A673 (cell line): ENCODE data around the gene SEZ6L. TPM values are rescaled to one million over a fixed set of nuclear protein-coding genes. Genes with fewer than 3 reads are reported as not detected.

ENCODE experiments used
- BruUV-seq: library from RNA; stranded (reverse); fragments of 400-500 nt; replicated peaks from 2 replicates; lab custom pipeline; 2021; lab: Mats Ljungman, UMichigan
- CTCF ChIA-PET: fragments of 300-600 bp; sonication (Branson Sonifier 250); formaldehyde crosslinking; loops from one replicate; lab custom pipeline; 2022; ENCODE audit warnings: antibody characterized with exemption; lab: Charles Lee
- POLR2A ChIA-PET: fragments of 300-600 bp; sonication (Branson Sonifier 250); formaldehyde crosslinking; loops from one replicate; lab custom pipeline; 2022; ENCODE audit warnings: antibody characterized with exemption; ENCODE audit not compliant: low non-redundant PET; lab: Charles Lee
- DNase-seq: peaks from one replicate; pipeline ENCODE4 v3.0.0-alpha.2; 2015; ENCODE audit warnings: low spot score
- H3K27ac ChIP-seq: fragments of 200-600 bp; sonication (generic); 2 replicates; pipeline ENCODE4 v1.5.1; 2016; ENCODE audit warnings: mixed run types, low read depth, mild to moderate bottlenecking, mixed read lengths, antibody characterized with exemption, low read length; ENCODE audit not compliant: poor library complexity, severe bottlenecking
- H3K27me3 ChIP-seq: fragments of 200-600 bp; sonication (generic); replicated peaks from 2 replicates; pipeline ENCODE4 v1.6.1; 2017; ENCODE audit warnings: mixed run types, low read depth, mild to moderate bottlenecking, mixed read lengths, antibody characterized with exemption, low read length; ENCODE audit not compliant: insufficient read depth, poor library complexity
- H3K36me3 ChIP-seq: fragments of 200-600 bp; sonication (generic); 2 replicates; pipeline ENCODE4 v1.6.1; 2016; ENCODE audit warnings: mixed run types, mild to moderate bottlenecking, mixed read lengths, antibody characterized with exemption, low read length; ENCODE audit not compliant: insufficient read depth, poor library complexity, severe bottlenecking
- H3K4me1 ChIP-seq: fragments of 200-600 bp; sonication (generic); 2 replicates; pipeline ENCODE4 v1.6.1; 2017; ENCODE audit warnings: mixed run types, mild to moderate bottlenecking, mixed read lengths, antibody characterized with exemption, low read length; ENCODE audit not compliant: insufficient read depth, poor library complexity, severe bottlenecking
- H3K4me3 ChIP-seq: fragments of 200-600 bp; sonication (generic); 2 replicates; pipeline ENCODE4 v1.5.1; 2016; ENCODE audit warnings: low read depth, mixed run types, mild to moderate bottlenecking, mixed read lengths, low read length; ENCODE audit not compliant: poor library complexity, severe bottlenecking
- H3K9me3 ChIP-seq: fragments of 200-600 bp; sonication (generic); 2 replicates; pipeline ENCODE4 v1.6.1; 2016; ENCODE audit warnings: mixed run types, low read depth, mild to moderate bottlenecking, mixed read lengths, antibody characterized with exemption, low read length; ENCODE audit not compliant: poor library complexity, severe bottlenecking
- EZH2 ChIP-seq: fragments of 200-600 bp; sonication (generic); IDR thresholded peaks from 2 replicates; pipeline ENCODE4 v1.6.1; 2017; ENCODE audit warnings: borderline replicate concordance, low read depth, mild to moderate bottlenecking, mixed read lengths, antibody characterized with exemption, low read length; ENCODE audit not compliant: poor library complexity, severe bottlenecking
- intact Hi-C: fragments of 100-400 bp; cut with micrococcal nuclease; formaldehyde crosslinking; loops from one replicate; pipeline ENCODE4 v1.10.0; 2022; ENCODE audit not compliant: unreplicated experiment
- total RNA-seq: library from RNA; stranded (reverse); gene quantifications from 2 replicates; pipeline ENCODE4 v1.2.3, GENCODE V29; 2021
- TF ChIP-seq, protein P1 (sequence below): fragments of 300-800, 200-600 bp; sonication (generic); conservative IDR thresholded peaks from 2 replicates; pipeline ENCODE4 v1.5.1; 2017; ENCODE audit warnings: low read depth, mild to moderate bottlenecking, antibody characterized with exemption, low read length, moderate library complexity, mixed read lengths

SEZ6L gene
- total RNA-seq, 1 experiment from 2014 or later: 6.3 TPM

DNA sequence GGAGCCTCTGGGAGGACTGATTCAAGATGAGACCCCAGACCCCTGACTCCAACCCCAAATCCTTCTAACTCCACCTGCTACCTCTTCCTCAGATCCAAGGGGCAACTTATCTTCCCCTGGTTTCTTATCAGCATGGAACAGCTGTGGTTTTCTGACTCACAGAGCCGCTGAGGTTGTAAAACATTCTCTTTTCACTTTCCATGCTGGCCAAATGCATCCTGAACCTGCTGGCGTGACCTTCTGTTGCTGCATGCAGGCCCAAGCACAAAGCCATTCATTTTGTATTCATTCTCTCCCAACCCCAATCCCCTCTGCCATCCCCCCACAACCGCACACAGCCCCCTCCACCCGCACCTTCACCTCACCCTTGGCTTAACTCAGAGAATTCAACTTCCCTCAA lies 70.3 kb downstream of the SEZ6L start:
- no peak for TF ChIP-seq EZH2
- TF ChIP-seq, protein P1, sequence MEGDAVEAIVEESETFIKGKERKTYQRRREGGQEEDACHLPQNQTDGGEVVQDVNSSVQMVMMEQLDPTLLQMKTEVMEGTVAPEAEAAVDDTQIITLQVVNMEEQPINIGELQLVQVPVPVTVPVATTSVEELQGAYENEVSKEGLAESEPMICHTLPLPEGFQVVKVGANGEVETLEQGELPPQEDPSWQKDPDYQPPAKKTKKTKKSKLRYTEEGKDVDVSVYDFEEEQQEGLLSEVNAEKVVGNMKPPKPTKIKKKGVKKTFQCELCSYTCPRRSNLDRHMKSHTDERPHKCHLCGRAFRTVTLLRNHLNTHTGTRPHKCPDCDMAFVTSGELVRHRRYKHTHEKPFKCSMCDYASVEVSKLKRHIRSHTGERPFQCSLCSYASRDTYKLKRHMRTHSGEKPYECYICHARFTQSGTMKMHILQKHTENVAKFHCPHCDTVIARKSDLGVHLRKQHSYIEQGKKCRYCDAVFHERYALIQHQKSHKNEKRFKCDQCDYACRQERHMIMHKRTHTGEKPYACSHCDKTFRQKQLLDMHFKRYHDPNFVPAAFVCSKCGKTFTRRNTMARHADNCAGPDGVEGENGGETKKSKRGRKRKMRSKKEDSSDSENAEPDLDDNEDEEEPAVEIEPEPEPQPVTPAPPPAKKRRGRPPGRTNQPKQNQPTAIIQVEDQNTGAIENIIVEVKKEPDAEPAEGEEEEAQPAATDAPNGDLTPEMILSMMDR: no peak
- intact Hi-C loops: no loop called here
- ChIA-PET POLR2A (no interaction called here), CTCF (no interaction called here)
- no peaks in the 10 kb centered on the region for H3K9me3 ChIP-seq
- DNase-seq: no peak
- H3K4me3 ChIP-seq: no peak overlapping the region
- BruUV-seq: no TSS peak
- no peaks in the 10 kb centered on the region for H3K36me3 ChIP-seq
- H3K27me3 ChIP-seq: peaks cover 45% of the 10 kb centered on the region
- no peak overlapping the region for H3K27ac ChIP-seq
- H3K4me1 ChIP-seq: no peaks in the 10 kb centered on the region

DNA sequence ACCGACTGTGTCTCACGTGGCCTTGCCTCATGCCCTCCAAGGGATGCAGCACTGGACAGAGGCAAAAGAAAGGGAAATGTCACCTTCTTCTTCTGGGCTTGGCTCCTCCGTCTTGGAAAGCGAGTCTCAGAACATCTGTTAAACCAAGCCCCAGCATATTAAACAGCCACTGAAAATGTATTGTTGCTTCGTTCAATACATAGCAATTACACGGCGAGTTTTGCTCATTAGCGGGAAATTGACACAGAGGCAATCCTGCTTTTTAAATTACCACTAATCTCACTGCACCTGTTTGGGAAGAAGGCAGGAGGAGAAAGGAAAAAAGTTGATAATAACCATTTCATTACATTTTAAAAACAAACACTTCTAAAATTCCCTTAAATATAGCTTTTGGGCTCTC lies 72.1 kb downstream of the SEZ6L start:
- Histone ChIP-seq H3K36me3 (no peaks in the 10 kb centered on the region), H3K4me3 (no peak overlapping the region), H3K27ac (no peak overlapping the region), H3K9me3 (no peaks in the 10 kb centered on the region), H3K27me3 (peaks cover 56% of the 10 kb centered on the region), H3K4me1 (no peaks in the 10 kb centered on the region)
- ChIA-PET CTCF (no interaction called here), POLR2A (no interaction called here)
- TF ChIP-seq, protein P1: no peak
- no peak for TF ChIP-seq EZH2
- intact Hi-C loops: no loop called here
- no peak for DNase-seq
- BruUV-seq: no TSS peak

DNA sequence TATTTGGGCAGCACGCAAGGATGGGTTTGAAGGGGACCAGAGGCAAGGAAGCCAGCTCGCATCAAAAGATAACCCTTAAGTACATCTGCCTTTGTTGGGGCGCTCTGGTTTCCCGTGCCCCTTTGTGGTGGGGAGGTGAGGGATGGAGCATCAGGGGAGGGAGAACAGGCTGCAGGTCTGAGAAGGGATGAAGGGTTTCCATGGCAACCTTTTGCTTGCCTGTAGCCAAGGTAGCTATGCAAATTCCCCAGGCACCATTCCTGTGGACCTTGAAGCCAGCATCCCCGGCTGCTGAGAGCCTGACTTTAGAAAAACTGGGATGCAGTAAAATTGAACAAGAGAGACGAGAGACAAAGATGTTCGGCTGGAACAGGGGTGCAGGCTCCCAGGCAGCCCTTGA lies 75.7 kb downstream of the SEZ6L start:
- CTCF ChIA-PET: no interaction called here
- intact Hi-C loops: no loop called here
- TF ChIP-seq, protein P1: no peak
- no peak for TF ChIP-seq EZH2
- Histone ChIP-seq H3K36me3 (no peaks in the 10 kb centered on the region), H3K27ac (no peak overlapping the region), H3K9me3 (no peaks in the 10 kb centered on the region), H3K4me1 (no peaks in the 10 kb centered on the region), H3K27me3 (peaks cover 47% of the 10 kb centered on the region), H3K4me3 (no peak overlapping the region)
- BruUV-seq: no TSS peak
- no peak for DNase-seq
- POLR2A ChIA-PET: no interaction called here
